HG02759 (cell line): ENCODE data around the gene FRMPD2.
"Not testable (repeated sequence)": the region's sequence is repeated elsewhere in the genome, so short reads cannot be mapped to it uniquely, and the experiment has no call there.

ENCODE experiments used
- ATAC-seq: cut with Tn5 transposase; IDR thresholded peaks from one replicate; pipeline ENCODE4 v1.9.1; 2021; ENCODE audit warnings: mild to moderate bottlenecking, moderate library complexity; ENCODE audit not compliant: unreplicated experiment

The FRMPD2 gene

GRCh38 chr10:48254750-48255512, 19.6 kb downstream of the FRMPD2 start:
- ATAC-seq: no peak

- ATAC-seq: no peak
These were observed 20.4 kb downstream of the FRMPD2 start for GRCh38 chr10:48253970-48254657.

- ATAC-seq: no peak
These were observed 22.2 kb downstream of the FRMPD2 start for GRCh38 chr10:48252354-48252650.

- ATAC-seq: no peak
These were observed 22.8 kb downstream of the FRMPD2 start for GRCh38 chr10:48251525-48252353.

- ATAC-seq: no peak
These were observed 23.4 kb downstream of the FRMPD2 start for GRCh38 chr10:48251152-48251524.

- ATAC-seq: no peak
These were observed 24.6 kb downstream of the FRMPD2 start for GRCh38 chr10:48249763-48250351.

- ATAC-seq: no peak
These were observed 25.3 kb downstream of the FRMPD2 start for GRCh38 chr10:48249004-48249762.

GRCh38 chr10:48248462-48248861, 26.0 kb downstream of the FRMPD2 start:
- no peak for ATAC-seq

GRCh38 chr10:48247680-48248079, 26.8 kb downstream of the FRMPD2 start:
- ATAC-seq: no peak

GRCh38 chr10:48246501-48246900, 28.0 kb downstream of the FRMPD2 start:
- ATAC-seq: no peak

- no peak for ATAC-seq
These were observed 28.5 kb downstream of the FRMPD2 start for GRCh38 chr10:48245977-48246376.

GRCh38 chr10:48243921-48244320, 30.6 kb downstream of the FRMPD2 start:
- ATAC-seq: not testable (repeated sequence)

GRCh38 chr10:48243487-48243886, 31.0 kb downstream of the FRMPD2 start:
- ATAC-seq: no peak

GRCh38 chr10:48242171-48242904, 32.2 kb downstream of the FRMPD2 start:
- no peak for ATAC-seq

GRCh38 chr10:48241332-48241731, 33.2 kb downstream of the FRMPD2 start:
- no peak for ATAC-seq

- ATAC-seq: no peak
These were observed 34.3 kb downstream of the FRMPD2 start for GRCh38 chr10:48240196-48240595.

- ATAC-seq: no peak
These were observed 34.9 kb downstream of the FRMPD2 start for GRCh38 chr10:48239618-48240017.

- no peak for ATAC-seq
These were observed 35.5 kb downstream of the FRMPD2 start for GRCh38 chr10:48238826-48239520.
